SK-N-DZ (cell line): ENCODE measurements around the gene CDKAL1.

Source experiments
- DNase-seq: peaks from one replicate; pipeline ENCODE4 v3.0.0-alpha.2; 2015; ENCODE audit warnings: low spot score

The CDKAL1 gene

DNA sequence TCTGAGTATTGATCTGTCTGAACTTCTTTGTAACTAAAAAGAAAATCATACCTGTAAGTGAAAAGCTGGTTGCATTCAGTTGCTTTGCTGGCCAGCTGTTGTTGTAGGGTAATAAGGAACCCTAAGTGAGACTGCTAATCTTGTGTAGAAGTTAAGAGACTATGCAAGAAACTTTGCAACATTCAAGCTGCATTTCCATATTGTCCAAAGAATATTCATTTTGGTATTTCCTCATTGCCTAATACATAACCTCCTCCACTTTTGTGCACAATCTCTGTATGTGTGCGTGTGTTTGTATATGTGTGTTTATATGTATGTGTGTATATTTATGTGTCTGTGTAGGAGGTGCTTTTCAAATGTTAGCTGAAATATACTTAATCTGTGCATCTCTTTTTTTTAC, 414.9 kb downstream of the CDKAL1 start:
- DNase-seq = no peak

DNA sequence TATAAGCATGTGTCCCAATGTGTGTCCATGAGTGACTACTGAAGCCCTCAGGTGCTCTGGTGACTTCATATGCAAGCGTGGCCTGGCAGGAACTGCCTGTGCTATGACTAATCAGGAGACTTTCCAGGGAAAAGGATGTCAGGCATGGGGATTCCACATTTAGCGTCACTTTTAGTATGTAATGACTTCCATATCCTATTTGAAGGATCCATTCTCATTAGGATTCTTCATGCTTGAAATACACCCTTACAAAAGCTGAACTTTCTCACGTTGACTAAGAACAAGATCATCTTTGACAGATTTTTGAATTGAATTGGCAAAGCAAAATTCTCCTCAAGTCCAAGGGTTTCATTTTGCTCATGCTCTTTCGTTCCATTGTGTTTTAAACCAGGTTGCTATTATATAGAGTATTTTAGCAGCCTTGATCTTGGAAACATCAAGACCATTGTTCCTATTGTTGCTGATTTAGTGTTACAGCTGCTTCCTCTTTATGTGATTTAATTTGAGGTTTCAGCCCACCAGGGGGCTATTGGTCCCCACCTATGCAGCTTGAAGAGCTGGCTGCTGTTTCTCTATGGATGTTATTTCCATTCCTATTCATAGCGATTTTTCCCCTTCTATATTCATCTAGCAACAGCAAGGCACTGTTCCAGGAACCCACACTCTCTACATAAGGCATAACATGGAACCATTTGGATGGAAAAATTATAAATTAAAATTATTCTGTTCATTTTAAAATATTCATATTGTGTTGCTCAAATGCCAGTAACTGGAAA, 418.6 kb downstream of the CDKAL1 start:
- DNase-seq = peak; percentile 35

DNA sequence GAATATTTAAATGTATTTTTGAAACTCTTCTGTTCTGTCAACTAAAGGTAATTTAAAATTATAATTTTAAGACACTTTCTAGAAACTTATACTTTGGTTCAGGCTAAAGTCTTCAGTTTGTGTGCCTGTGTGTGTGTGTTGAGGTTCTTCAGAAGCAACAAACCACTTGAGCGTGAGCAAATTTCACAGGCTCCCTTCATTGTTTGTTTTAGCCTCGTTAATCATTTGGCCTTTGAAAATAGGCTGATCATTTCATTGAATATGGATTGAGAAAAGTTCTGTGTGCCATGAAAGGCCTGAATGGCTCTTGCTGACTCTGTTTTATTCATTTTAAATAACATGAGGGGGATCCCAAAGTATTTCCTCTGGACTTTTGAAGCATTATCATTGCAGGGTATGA, 420.1 kb downstream of the CDKAL1 start:
- no peak for DNase-seq

GRCh38 chr6:20955131-20955530, 420.9 kb downstream of the CDKAL1 start:
- no peak for DNase-seq

- no peak for DNase-seq
These were observed 421.5 kb downstream of the CDKAL1 start for GRCh38 chr6:20955751-20956150.

DNA sequence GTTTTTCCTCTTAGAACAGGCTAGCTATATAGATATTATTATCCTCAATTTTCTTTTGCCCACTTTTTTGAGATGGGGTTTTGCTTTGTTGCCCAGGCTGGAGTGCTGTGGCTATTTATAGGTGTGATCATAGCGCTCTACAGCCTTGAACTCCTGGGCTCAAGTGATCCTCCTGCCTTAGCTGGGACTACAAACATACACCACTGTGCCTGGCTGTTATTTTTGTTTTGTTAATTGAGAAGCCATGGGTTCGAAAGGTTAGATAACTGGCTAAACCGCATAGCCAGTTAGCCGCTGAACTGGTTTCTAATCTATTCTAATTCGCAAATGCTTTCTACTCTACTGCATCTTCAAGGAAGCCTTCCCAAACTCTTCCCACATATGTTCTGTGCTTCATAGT, 425.8 kb downstream of the CDKAL1 start:
- DNase-seq = no peak

DNA sequence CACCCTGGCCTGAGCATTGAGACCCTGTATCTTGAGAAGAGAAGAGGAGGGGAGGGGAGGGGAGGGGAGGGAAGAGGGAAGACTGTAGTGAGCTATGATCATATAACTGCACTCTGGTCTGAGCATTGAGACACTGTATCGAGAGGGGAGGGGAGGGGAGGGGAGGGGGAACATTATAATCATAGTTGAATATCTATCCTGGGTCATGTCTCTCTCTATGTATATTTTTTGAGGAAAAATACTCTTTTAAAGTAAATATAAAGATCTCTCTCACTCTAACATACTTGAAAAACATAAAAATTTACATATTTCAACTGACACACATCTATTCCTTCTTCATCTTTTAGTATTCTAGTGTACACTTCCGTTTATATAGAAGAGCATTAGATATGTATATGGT, 431.0 kb downstream of the CDKAL1 start:
- no peak for DNase-seq

DNA sequence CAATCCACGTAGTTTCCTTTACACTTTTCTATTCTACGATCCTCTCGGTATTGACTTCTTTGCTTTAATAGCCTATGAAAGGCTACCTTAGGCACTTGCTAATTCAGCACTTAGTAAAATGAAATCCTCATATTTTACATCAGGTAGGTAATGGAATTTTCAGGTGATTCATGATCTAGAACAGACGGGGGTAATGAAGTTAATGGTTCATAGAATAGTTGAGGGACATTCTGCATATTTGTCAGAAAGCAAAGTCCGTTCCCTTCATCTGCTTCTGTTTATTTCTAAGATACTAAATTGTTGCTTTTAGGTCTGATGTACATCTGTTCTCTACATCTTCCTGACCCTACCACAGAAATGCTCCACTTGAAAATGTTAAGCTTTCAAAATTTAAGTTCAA, 431.7 kb downstream of the CDKAL1 start:
- DNase-seq = no peak

- no peak for DNase-seq
These were observed 435.3 kb downstream of the CDKAL1 start for GRCh38 chr6:20969551-20969950.

DNA sequence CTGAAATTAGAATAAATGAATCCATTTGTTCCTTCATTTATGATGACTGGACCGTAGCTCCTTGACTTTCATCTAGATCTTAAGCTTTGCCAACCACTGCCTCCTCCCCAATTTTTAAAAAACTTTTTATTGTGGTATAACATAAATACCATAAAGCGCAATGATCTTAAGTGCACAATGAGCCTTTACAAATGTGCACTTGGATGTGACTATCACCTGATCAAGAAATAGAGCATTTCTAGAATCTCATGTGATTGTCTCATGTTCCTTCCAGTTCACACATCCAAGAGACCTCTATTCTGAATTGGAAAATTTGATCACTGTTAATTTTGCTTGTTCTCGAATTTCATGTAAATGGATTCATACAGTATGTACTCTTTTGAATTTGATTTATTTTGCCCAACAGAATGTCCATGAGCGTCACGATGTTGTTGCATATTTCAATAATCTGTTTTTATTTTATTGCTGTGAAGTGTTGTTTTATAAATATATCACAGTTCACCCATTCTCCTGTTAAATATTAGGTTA, 442.2 kb downstream of the CDKAL1 start:
- DNase-seq = no peak

GRCh38 chr6:20978151-20978614, 443.9 kb downstream of the CDKAL1 start:
- DNase-seq = no peak

DNA sequence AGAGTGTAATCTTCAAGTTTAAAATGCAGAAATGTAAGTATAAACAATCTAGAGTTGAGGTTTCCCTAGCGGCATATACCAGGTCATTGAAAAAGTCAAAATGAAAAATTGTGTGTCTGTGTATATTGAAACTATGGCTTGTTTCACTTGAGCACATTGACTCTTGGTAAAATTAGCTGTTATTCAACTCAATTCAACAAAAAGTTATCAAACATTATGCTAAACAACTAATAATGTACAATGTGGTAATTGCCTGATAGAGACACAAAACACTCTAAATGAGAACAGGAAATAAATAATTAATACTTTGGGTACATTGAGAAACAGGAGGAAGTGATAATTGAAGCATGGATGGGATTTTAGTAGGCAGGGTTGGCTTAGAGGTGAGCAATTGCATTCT, 444.8 kb downstream of the CDKAL1 start:
- no peak for DNase-seq

- DNase-seq = no peak
These were observed 449.7 kb downstream of the CDKAL1 start for GRCh38 chr6:20983961-20984360.

GRCh38 chr6:20985821-20986220, 451.6 kb downstream of the CDKAL1 start:
- no peak for DNase-seq

DNA sequence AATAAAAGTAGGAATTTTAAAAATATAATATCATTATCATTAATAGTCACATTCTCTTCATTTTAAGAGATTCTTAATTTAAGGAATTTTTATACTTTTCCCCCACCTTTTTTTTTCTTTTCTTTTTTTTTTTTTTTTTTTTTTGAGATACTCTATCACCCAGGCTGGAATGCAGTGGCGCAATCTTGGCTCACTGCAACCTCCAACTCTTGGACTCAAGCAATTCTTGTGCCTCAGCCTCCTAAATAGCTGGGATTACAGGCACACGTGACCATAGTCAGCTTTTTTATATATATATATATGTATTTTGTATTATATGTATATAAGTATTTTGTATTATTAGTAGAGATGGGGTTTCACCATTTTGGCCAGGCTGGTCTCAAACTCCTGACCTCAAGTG, 457.7 kb downstream of the CDKAL1 start:
- no peak for DNase-seq

DNA sequence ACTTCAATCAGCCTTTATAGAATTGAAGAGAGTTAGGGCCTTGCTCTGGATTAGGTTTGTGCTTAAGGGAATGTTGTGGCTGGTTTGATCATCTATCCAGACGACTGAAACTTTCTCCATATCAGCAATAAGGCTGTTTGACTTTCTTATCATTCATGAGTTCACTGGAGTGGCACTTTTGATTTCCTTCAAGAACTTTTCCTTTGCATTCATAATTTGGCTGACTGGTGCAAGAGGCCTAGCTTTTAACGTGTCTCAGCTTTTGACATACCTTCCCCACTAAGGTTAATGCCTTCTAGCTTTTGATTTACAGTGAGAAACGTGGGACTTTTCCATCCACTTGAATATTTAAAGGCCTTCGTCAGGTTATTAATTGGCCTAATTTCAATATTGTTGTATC, 461.8 kb downstream of the CDKAL1 start:
- DNase-seq = no peak

GRCh38 chr6:20997143-20997769, 463.0 kb downstream of the CDKAL1 start:
- no peak for DNase-seq

- no peak for DNase-seq
These were observed 463.5 kb downstream of the CDKAL1 start for GRCh38 chr6:20997770-20998147.

DNA sequence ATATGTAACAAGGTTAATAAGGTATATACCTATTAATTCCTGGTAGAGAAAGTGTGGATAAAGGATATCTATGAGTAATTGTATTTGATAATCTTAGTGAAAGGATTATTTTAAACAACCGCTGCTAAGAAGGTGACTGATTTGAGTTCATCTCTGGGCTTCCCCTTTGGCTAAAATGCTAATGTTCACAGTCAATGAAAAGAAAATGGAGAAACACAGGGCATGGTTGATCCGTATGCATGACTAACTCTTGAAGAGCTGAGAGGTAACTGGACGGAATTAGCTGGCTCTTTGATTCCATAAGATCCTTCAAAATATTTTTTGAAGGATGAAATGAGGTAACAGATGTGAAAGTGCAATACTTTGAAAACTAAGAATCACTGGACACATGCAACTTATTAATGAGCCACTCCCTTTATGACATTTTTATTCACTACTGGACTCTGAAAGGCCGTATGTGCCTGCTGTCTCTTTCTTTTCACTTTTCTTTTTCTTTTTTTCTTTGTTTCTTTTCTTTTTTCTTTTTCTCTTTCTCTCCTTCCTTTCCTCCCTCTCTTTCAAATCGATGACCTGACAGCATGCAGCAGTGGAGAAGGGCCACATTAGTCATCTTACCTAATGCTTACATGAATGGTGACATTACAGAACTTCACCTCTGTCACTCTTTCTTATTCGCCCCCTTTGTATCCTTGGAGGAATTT, 464.6 kb downstream of the CDKAL1 start:
- no peak for DNase-seq

DNA sequence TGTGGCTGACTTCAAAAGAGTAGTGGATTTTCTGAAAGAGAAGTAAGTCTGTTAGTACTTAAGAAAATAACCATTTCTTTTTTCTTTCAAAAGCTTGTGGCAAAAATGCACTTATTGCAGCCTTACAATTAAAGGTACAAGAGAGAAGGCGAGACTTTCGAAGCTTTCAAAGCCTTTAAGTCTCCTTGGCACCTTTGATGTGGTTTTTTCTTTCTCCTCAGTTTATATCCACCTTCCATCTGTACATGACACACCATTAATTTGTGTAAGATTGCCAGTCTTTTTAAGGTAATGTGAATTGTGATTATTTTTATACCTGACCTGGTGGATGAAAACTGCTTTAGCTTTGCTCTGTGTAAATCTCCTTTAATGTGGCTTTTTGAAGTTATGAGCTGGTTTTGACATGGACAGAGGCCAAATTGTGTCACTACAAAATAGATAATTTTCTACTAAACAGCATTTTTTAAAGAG, 466.1 kb downstream of the CDKAL1 start:
- DNase-seq = no peak

DNA sequence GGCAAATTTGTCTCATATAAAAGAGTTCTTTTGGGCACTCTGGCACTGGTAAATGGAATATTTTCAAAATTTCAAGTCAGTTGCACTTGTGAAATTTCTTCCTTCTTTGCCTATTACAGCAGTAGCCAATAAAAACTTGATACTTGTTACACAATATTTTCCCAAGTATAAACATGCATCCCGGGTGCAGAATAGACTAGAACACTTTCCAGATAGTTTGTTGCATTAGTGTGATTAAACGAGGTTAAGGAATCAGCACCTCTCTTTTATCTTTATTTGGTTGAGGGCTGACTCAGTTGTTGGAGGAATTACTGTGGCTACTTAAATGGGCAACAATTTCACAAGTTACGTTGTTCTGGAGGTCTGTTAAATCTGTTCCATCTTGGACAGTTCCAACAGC, 467.5 kb downstream of the CDKAL1 start:
- no peak for DNase-seq

- no peak for DNase-seq
These were observed 469.7 kb downstream of the CDKAL1 start for GRCh38 chr6:21003780-21004541.
